Hematopoietic multipotent progenitor cell treated with erythropoietin and hydrocortisone succinate and interleukin-3 and kit ligand, for 17 days (in vitro differentiated cells): ENCODE data around the gene P2RX6.

Source experiments
- DNase-seq: peaks from one replicate; pipeline ENCODE4 v3.0.0-alpha.2; 2015; ENCODE audit warnings: low spot score

Gene P2RX6

DNA sequence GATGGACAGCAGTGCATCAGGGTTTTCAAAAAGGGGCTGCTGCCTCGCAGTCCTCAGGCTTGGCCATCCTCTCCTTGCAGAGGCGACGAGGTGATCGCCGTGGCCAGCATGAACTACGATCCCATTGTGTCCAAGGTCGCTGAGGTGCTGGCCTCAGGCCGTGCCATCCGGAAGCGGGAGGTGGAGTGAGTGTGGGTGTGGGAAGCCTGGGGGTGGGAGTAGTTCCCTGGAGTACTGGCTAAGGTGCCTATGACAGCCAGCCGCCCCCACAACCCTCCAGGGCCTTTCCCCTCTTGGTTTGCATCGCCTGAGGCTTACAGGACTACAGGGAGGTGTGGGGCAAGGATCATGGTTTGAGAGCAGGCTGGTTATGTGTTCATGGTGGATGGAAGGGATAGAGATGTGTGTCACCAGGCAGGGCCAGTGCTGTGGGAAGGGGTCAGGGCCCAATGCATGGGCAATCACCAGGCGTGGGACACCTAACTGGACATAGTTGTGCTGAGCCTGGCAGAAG, 35.0 kb upstream of the P2RX6 start:
- DNase-seq, result no peak

GRCh38 chr22:20980523-20980922, 34.4 kb upstream of the P2RX6 start:
- no peak for DNase-seq

DNA sequence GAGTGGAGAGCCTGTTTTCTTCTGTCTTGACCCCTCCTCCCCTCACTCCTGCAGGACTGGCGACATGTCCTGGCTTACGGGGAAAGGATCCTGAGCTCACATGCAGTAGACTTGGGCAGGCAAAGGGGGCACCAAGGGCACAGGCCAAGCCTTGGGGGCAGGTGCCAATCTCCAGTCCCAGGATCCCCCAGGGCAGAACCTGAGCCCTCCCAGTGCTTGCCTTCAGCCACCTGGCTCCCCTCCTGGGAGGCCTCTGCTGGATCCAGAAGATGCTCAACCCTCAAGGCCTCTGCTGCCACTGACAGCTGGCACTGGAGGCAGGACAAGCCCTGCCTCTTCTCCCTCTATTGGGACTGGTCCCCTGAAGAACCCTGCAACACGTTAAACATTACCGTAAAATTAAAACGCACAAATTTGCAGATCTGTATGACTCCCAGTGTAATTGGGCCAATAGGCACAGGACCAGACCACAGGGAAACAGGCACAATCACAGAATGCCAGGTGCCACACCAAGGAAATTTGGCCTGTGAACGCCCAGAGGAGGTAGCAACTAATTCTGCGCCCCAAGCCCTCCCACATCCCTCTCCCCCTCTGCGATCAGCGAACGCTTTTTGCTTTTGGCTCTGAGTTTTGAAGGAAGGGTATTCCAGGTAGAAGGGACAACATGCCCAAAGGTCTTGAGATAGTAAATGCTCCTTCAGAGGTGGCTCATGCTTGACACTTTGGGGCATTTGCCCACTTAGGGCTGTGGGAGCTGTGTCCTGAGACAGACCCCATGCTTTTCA, 33.8 kb upstream of the P2RX6 start:
- DNase-seq, result no peak

- DNase-seq, result peak; percentile 71
These were observed 33.0 kb upstream of the P2RX6 start, which contains the start of gene LZTR1 for GRCh38 chr22:20981787-20982562. LZTR1 (plus strand) TSS chr22:20982297; CDS start chr22:20982372, 75 bp downstream.

DNA sequence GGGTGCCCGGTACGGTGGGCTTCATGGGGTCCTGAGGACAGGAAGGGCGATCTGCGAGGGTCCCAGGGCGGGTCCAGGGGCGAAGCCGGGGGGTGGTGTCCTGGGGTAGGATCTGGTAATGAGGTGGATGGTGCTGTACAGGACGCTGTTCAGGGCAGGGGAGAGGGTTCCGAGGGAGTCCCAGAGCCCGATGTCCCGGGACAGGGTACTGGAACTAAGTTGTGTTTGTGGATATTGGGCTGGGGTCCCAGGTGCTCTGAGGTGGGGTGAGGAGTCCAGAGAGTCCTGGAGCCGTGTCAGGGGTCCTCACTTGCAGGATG, 32.4 kb upstream of the P2RX6 start:
- DNase-seq, result no peak

GRCh38 chr22:20983081-20983771, 31.7 kb upstream of the P2RX6 start:
- DNase-seq, result no peak

DNA sequence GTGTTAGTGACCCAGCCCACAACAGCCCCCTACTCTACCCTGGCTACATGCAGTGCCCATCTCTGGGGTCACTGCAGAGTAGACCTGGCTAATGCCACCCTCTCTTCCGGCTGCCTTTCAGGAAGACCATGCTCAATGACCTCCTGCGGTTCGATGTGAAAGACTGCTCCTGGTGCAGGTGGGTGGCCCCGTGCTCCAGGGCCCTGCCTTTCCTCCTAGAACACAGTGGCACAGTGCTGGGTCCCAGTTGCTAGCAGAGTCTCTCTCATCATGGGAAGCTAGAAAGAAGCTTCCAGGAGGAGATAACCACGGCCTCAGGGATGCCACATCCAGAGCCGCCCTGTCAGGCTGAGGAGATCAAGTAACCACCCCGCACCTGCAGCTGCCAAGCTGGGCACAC, 29.2 kb upstream of the P2RX6 start:
- no peak for DNase-seq

DNA sequence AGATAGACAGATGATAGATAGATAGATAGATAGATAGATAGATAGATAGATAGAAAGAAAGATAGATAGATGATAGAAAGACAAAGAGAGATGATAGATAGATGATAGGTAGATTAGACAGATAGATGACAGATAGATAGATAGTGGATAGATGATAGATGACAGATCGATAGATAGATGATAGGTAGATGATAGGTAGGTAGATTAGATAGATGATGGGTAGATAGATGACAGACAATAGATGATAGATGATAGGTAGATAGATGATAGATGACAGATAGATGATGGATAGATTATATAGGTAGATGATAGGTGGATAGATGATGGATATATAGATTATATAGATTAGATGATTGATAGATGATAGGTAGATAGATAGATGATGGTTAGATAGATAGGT, 28.6 kb upstream of the P2RX6 start:
- DNase-seq, result no peak

- no peak for DNase-seq
These were observed 27.6 kb upstream of the P2RX6 start for GRCh38 chr22:20987375-20987774.

DNA sequence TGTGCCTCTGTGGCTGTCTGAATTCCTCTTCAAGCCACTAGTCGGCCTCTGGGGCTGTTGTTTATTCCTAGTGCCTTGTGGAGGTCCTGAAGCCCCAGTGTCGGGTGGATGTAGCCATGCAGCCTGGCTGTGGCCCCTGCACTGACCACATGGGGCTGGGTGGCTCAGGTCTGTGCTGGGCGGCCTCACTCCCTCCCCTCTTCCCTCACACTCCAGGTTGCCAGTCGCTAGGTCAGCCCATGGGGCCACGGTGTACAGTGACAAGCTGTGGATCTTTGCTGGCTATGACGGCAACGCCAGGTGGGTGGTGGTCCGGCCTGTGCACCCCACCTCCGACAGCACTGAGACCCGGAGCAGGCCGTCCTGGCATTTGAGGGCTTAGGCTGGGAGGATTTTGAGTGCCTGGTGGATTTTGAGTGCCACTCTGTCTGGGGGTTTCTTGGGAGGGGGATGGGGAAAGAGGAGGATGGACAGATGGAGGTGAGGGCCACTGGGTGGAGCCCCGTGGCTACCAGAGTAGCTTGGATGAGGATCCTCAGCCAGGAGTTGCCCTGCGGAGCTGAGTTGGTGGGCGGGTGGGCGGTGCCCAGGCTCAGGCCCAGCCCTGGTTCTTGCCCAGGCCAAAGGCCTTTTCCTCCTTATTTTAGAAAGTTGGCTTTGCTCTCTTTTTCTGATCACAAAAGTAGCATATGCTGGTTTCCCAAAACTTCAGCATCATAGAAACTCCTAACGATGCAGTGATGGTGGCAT, 26.2 kb upstream of the P2RX6 start:
- DNase-seq, result no peak

DNA sequence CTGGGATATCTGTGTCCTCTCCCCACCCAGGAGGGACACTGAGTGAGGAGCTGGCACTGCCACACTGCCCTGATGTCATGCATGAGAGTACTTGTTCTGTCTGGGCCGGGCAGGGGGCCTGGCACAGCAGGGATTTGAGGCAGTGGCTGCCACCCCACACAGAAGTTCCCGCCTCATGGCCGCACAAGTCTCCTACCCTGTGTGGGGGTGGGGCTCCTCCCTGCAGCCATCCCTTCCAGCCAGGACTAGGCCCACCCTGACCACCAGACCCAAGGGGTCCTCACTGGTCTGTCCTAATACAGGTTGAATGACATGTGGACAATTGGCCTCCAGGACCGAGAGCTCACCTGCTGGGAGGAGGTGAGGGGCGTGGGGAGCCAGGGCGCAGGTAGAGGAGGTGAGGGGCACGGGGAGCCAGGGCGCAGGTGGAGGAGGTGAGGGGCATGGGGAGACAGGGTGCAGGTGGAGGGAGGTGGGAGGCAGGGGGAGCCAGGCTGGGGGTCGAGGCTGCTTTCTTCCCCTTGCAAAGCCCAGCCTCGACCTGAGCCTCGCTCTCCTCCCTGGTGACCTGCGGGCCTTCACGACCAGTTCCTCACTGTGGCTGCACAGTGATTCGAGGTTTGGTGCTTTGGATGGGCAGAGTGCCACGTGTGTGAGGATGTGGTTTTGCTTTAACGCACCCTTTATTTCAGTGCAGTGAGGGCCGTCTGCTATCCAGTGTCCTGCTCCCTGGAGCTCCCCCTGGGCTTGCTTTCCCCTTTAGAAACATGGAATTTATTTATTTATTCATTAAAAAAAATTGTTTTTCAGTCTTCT, 25.4 kb upstream of the P2RX6 start:
- no peak for DNase-seq

DNA sequence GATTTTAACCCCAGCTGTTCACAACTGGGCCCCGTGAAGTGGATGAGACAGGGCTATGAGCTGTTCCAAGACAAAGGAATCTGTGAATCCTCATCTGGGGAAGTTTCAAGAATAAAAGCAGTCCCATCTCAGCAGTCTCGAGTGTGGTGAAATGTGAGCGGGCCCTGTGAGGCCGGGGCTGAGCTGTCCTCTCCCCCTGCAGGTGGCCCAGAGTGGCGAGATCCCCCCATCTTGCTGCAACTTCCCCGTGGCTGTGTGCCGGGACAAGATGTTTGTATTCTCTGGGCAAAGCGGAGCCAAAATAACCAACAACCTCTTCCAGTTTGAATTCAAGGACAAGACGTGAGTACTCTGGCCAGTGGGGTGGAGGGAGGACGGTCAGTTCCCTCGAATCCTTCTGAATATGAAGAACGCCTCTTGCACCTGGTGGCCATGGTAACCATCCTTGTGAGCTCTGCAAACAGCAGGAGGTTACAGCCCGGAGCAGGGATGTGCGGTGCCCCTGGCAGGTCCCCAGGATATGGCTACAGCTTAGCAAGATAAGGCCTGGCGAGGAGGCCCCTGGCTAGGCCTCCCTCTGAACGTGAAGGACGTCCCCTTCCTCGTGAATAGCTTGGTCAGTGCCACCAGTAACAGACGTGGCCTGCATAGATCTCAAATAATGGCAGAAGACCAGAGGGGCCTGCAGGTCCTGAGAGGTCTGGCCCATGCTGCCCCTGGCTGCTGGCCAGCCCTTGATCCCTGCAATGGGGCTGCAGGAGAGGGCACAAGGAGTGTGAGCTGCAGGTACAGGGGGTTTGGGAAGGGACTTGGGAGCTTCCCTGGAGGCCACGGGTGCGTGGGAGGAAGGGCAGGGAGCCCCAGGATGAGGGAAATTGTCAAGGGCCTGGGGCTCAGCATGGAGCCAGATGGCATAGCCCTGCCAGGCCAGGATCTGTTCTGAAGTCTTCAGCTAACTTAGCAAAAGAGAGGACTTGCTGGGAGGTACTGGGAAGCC, 24.5 kb upstream of the P2RX6 start:
- DNase-seq, result no peak

GRCh38 chr22:20991252-20992055, 23.5 kb upstream of the P2RX6 start:
- no peak for DNase-seq

GRCh38 chr22:20992056-20992442, 22.9 kb upstream of the P2RX6 start:
- no peak for DNase-seq

- DNase-seq, result no peak
These were observed 22.3 kb upstream of the P2RX6 start for GRCh38 chr22:20992456-20993303.

DNA sequence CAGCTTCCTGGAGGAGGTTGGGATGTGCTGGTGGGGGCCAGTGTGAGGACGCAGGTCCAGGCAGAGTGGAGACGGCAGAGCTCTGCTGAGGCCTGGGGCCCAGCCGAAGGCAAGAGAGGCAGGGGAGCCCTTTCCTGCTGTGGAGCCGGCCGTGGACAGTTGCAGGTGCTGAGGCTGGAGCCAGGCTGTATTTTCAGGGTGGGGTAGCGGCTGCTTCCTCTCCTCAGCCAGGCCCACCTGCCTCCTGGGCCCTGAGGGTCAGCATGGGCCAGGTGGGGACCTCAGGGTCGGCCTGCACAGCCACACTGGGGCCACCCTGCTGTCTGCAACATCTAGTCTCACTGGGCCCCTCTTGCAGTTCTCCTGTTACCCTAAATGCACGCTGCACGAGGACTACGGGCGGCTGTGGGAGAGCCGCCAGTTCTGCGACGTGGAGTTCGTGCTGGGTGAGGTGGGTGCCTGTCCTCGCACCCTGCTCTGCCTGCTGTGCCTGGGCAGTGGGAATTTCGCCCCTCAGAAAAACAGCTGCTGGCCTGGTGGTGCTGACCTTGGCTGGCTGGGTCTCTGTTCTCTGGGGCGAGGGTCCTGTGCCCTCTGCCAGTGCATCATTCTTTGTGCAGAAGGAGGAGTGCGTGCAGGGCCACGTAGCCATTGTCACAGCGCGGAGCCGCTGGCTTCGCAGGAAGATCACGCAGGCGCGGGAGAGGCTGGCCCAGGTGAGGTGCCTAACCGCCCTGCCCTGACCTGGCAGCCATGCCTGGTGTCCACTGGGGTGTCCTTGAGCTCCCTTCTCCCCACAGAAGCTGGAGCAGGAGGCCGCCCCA, 21.4 kb upstream of the P2RX6 start:
- DNase-seq, result no peak
